GM15510 (cell line): ENCODE results near the gene IL20RB.

Source experiments
- POLR2A ChIP-seq: IDR thresholded peaks from 3 replicates; pipeline ENCODE4 v1.6.1; 2011; ENCODE audit warnings: borderline replicate concordance; ENCODE audit not compliant: insufficient read length; ENCODE audit errors: extremely low read depth

Gene IL20RB, protein sequence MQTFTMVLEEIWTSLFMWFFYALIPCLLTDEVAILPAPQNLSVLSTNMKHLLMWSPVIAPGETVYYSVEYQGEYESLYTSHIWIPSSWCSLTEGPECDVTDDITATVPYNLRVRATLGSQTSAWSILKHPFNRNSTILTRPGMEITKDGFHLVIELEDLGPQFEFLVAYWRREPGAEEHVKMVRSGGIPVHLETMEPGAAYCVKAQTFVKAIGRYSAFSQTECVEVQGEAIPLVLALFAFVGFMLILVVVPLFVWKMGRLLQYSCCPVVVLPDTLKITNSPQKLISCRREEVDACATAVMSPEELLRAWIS

DNA sequence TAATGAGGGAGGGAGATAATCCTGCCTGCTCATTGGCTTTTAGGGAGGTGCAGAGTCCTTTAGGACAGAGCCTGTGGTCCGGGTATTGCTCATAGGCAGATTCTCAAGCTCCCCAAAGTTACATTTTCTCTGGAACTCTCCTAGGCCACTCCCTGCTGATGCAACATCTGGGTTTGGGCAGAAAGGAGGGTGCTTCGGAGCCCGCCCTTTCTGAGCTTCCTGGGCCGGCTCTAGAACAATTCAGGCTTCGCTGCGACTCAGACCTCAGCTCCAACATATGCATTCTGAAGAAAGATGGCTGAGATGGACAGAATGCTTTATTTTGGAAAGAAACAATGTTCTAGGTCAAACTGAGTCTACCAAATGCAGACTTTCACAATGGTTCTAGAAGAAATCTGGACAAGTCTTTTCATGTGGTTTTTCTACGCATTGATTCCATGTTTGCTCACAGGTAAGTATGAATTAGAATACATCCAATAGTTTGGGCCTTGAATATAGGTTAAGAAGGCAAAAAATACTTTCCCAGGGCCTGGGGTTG lies at the start of gene IL20RB:
Gene IL20RB, plus strand, starts transcription at position 233 of the 538 bp plus-strand sequence. Its CDS starts 131 bp downstream, at position 364.
- TF ChIP-seq POLR2A: no peak

DNA sequence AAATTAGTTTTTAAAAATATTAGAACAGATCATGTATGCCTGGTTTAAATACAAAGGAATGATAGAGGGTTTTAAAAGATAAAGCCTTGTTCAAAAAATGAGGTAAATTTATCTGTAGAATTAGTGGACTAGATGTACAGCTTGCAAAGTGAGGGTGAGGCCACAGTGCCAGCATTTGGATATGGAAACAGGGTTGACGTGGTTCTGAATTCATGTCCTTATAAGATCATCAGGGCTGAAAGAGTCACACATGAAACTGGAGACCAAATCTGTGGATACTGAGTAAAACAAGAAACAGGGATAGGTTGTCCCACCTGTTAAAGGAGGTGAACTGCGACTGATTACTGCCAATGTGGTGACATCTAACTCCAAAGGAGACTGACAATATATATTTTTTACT lies 49.5 kb upstream of the IL20RB start:
- no peak for TF ChIP-seq POLR2A

DNA sequence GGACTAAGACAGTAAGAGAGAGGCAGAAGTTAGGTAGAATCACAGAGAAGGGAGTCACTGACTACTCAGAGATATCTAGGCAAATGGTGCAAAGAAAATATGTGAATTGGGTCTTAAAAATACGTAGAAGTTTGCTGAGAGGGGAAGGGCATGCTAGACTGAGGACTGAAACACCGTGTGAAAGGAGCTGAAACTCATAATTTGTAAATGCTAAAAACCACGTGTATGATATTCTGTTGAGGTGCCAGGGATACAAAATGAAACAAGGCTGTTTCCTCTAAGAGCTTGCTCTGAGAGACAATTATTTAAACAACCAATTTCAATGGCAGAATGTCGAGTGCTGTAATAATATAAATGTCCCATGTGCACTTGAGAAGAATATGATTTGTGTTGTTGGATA lies 48.6 kb upstream of the IL20RB start:
- TF ChIP-seq POLR2A: no peak

DNA sequence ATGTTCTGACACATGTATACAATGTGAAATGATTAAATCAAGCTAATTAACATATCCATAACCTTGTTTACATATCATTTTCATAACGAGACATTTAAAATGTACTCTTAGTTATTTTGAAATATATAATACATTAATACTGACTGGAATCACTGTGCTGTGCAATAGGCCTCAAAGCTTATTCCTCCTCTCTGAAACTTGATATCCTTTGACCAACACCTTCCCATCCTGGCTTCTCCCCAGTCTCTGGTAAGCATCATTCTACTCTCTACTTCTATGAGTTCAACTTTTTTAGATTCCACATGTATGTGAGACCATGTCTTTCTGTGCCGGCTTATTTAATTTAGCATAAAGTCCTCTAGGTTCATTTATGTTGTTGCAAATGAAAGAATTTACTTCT lies 47.1 kb upstream of the IL20RB start:
- TF ChIP-seq POLR2A: no peak

DNA sequence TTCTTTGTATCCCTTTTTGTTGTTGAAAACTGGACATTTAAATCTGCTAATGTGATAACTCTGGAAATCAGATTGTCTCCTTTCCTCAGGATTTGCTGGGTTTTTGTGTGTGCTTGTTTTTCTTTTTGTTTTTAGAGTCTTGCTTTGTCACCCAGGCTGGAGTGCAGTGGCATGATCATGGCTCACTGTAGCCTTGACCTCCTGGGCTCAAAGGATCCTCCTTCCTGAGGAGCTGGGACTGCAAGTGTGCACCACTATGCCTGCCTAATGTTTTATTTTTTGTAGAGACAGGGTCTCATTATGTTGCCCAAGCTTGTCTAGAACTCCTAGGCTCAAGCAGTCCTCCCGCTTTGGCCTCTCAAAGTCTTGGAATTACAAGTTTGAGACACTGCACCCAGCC lies 44.6 kb upstream of the IL20RB start:
- no peak for TF ChIP-seq POLR2A

DNA sequence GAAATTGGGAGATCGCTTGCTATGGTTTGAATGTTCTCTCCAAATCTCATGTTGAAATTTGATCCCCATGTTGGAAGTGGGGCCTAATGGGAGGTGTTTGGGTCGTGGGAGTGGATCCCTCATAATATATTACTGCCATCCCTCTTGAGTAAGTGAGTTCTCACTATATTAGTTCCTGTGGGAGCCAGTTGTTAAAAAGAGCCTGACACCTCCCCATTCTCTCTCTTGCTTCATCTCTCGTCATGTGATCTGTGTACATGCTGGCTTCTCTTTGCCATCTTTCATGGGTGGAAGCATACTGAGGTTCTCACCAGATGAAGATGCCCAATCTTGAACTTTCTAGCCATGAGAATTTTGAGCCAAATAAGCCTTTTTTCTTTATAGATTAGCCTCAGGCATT lies 43.0 kb upstream of the IL20RB start:
- no peak for TF ChIP-seq POLR2A

DNA sequence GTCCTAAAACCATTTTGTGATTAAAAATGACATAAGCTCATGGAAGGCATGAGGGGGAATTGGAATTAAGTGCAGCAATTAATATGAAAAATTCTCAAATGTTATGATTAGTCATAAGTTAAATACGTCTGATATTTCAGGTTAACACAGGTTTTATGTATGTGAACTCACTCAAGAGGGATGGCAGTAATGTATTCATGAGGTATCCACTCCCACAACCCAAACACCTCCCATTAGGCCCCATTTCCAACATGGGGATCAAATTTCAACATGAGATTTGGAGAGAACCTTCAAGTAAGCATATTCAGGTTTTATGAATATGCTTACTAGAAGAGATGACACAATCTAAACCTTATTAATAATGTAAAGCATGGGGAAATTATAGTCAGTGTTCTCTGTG lies 41.6 kb upstream of the IL20RB start:
- TF ChIP-seq POLR2A: no peak

DNA sequence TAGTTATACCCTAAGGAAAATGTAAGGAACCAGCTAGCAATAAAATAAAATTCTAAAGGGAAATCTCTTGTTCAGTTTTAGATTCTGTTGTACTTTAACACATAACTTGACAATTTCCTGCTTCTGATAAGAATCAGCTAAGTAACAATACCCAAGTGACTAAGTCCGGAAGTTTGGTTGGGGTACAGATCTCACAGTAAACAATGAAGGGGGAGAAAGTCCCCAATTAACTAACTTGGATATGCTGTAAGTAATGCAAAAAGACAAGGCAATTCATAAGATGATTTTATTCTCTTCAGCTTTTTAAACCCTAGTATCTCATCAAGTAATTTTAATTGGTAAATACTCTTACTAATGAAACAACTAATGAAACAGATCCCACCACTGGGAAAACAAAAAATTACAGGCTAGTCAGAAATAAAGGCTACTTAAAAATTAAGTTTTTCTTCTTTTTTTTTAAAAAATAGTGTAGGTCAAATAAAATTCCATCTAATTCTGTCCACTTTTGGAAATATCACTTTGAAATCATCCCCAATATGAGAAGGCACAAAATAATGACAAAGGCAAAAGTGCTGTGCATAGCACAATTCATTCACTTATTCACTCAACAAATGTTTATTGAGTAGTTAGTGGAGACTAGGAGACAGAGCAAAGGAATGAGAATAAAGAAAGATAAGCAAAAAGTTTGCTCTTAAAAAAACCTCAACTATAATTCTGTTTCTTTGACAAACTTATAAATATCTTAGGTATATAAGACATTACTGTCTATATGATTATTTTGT lies 37.8 kb upstream of the IL20RB start:
- no peak for TF ChIP-seq POLR2A

DNA sequence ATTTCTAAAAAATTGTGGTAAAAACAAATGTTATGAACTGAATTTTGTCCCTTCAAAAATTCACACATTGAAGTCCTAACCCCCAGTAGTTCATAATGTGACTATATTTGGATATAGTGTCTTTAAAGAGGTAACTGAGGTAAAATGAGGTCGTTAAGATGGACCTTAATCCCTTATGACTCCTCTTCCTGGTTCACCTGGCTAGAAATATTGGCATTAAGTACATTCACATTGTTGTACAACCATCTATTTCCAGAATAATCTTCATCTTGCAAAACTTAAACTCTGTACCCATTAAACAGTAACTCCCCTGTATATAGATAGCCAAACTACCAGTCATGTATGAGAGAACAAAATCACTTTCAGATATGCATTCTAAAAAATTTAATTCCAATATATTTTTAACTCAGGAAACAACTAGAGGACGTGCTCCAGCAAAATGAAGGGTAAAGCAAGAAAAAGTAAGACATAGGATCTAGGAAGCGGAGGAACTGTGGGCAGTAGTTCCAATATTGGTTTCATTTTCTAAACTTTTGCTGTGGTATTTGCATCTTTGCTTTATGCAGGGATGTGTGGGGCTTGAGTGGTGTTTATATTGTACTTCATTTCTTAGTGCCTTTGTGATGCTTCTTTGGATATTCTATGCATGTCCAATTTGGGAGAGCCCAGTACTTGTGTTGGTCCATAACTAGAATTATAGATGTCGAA lies 36.7 kb upstream of the IL20RB start:
- TF ChIP-seq POLR2A: no peak

DNA sequence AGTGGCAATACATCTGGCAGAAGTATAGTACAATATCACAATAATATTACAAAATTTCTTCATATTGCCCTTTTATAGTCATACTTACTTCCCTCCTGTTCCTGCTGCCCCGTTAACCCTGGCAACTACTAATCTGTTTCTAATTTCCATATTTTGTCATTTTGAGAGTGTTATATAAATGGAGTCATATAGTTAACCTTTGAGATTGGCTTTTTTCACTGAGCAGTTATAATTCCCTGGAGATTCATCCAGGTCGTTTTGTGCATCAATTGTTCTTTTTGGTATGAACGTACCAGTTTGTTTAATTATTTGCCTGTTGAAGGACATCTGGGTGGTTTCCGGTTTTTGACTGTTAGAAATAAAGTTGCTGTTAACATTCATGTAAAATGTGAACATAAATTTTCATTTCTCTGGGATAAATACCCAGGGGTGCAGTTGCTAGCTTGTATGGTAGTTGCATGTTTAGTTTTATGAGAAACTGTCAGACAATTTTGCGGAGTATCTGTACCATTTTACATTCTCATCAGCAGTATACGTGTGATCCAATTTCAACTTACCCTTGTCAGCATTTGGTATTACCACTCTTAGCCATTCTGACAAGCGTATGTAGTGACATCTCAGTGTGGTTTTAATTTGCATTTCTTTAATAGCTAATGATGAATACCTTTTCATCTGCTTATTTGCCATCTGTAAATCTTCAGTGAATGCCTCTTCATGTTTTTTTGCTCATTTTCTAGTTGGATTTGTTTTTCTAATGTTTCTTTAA lies 32.2 kb upstream of the IL20RB start:
- no peak for TF ChIP-seq POLR2A

DNA sequence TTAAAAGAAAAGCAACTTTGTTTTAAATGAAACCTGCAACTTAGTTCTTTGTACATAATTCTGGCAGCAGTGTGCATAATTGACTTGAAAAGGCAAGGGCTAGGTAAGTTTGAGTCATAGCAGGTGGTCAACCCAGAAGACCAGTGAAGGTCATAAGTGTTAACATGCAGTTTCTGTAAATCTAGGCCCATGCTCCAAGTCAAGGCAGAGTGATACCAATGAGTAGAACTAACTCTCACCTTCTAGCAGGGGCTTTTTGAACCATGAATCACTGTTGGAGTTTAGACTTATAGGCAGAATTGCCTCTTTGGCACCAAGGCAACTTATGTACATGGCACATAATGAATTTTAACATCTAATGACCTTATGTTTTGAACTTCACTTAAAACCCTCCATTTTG lies 29.5 kb upstream of the IL20RB start:
- no peak for TF ChIP-seq POLR2A

DNA sequence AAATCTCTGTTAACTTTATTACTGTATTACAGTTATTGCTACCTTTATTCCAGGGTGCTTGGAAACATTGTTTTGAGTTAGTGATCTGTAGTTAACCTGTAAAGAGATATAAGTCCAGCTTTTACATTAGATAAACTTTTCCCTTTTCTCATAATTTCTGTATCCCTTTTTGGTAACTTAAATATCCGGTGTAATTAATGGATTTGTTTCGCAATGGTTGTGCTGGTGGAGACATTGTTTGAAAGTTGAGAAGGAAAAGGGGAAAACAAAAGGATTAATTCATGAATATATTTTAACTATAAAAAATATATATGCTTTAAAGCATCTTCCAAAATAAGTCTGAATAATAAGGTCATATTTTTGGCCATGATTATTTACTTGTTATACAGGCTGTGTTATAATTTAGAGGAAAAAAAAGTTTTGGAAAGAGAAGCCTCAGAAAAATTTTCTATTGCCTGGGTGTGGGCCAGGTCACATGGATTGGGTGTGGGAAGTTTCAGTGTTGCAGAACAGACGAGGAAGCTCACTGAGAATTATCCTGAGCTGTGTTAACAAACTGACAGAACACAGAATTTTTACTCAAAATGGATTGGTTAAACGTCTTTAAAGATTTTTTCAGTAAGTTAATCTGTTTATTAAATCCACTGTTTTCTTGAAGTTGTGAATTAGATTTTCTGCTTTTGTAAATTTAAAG lies 27.7 kb upstream of the IL20RB start:
- TF ChIP-seq POLR2A: no peak

DNA sequence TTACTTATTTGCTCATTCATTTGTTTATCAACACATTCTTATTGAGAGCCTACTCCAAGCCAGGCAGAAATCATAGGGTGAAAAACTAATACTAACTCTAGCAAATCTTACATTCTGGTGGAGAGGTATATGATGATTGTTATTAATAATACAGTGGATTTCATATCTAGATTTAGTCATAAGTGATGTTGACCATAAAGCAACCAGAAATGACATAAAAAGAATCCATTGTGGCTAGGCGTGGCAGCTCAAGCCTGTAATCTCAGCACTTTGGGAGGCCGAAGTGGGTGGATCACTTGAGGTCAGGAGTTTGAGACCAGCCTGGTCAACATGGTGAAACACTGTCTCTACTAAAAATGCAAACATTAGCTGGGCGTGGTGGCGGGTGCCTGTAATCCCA lies 26.2 kb upstream of the IL20RB start:
- TF ChIP-seq POLR2A: no peak

DNA sequence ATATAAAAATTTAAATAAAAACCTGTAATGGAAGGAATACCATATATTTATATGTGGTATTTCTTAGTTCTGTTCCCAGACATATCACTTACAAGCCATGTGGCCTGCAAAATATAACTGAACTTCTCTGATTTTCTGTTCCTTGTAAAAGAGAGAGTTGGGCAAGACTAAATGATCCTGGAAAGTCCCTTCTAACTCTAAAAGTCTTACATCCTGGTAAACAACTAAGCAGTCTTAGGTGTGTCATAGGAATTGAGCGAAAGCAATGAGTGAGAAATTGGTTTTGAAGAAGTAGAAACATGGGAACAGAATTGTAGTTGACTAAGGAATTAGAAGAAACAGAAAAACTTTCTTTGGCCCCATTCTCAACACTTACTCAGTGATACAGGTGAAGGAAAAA lies 25.3 kb upstream of the IL20RB start:
- no peak for TF ChIP-seq POLR2A
